ENCODE results near the gene ARHGAP24. TPM values are rescaled to one million over a fixed set of nuclear protein-coding genes. Genes with fewer than 3 reads are reported as not detected.

Gene ARHGAP24
- total RNA-seq, 1 donor from 2014 or later, result 9.9 TPM

DNA sequence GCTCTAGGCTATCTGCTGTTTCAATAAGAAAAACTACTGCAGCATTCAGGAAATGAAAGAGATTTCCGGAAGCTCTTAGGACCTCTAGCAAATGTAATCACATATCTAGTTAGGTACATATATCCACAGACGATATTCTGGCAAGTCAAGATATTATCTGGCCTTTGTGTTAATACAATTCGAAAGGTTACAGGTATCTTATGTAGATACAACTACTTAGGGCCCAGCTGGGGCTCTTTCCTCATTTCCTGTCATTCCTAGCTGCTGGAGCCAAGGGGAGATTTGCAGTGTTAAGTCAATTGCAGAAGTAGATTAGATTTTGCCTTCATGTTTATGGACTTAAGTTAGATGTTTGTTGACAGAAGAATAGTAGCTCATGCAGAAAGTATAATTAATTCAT lies 299.5 kb downstream of the ARHGAP24 start:
- no peak for DNase-seq (ENCODE audit: low read depth)
- TF ChIP-seq, protein P1, sequence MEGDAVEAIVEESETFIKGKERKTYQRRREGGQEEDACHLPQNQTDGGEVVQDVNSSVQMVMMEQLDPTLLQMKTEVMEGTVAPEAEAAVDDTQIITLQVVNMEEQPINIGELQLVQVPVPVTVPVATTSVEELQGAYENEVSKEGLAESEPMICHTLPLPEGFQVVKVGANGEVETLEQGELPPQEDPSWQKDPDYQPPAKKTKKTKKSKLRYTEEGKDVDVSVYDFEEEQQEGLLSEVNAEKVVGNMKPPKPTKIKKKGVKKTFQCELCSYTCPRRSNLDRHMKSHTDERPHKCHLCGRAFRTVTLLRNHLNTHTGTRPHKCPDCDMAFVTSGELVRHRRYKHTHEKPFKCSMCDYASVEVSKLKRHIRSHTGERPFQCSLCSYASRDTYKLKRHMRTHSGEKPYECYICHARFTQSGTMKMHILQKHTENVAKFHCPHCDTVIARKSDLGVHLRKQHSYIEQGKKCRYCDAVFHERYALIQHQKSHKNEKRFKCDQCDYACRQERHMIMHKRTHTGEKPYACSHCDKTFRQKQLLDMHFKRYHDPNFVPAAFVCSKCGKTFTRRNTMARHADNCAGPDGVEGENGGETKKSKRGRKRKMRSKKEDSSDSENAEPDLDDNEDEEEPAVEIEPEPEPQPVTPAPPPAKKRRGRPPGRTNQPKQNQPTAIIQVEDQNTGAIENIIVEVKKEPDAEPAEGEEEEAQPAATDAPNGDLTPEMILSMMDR (conservative IDR thresholded peaks at IDR 0.05; ENCODE audit: low read depth, low read length), result no peak
- H3K4me3 ChIP-seq (ENCODE audit: low read depth, low read length), result no peak overlapping the region

DNA sequence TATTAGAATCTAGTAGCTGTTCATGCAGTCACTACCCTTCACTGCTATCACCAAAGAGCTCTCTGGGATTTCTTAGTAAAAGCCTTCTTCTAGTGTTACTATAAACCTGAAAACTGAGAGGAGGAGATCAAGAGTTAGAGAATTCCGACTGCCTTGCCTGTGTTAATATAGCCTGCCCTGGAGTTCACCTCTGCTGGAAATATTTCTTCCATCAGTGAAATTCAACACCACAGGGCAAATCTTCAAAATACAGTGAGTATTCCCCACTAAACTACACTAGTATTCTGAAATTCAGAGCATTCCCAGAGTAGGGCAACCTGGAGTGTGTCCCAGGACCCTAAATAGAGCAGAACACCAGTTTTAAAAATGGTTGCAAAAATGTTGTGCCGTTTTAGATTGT lies 301.1 kb downstream of the ARHGAP24 start:
- no peak overlapping the region for H3K4me3 ChIP-seq (ENCODE audit: low read depth, low read length)
- TF ChIP-seq, protein P1 (conservative IDR thresholded peaks at IDR 0.05; ENCODE audit: low read depth, low read length), result no peak
- no peak for DNase-seq (ENCODE audit: low read depth)

DNA sequence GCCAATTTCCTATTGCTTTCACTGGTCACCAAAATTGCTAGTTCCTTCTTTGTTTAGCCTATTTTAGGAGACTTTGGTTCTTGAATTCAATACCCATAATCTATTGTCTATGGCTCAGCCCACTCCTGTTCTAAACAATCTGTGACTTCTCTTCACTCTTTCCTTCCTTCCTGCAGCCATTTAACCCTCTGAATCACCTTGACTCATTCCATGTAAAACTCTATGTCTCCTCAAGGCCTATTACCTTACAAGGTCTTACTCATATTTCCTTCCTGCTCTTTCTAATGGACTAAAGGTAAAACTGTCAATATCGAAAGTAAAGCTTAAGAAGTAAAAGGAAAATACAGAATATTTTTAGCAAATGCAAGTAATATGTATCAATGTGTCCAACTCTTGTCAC lies 301.6 kb downstream of the ARHGAP24 start:
- TF ChIP-seq, protein P1 (conservative IDR thresholded peaks at IDR 0.05; ENCODE audit: low read depth, low read length), result no peak
- H3K4me3 ChIP-seq (ENCODE audit: low read depth, low read length), result no peak overlapping the region
- no peak for DNase-seq (ENCODE audit: low read depth)

DNA sequence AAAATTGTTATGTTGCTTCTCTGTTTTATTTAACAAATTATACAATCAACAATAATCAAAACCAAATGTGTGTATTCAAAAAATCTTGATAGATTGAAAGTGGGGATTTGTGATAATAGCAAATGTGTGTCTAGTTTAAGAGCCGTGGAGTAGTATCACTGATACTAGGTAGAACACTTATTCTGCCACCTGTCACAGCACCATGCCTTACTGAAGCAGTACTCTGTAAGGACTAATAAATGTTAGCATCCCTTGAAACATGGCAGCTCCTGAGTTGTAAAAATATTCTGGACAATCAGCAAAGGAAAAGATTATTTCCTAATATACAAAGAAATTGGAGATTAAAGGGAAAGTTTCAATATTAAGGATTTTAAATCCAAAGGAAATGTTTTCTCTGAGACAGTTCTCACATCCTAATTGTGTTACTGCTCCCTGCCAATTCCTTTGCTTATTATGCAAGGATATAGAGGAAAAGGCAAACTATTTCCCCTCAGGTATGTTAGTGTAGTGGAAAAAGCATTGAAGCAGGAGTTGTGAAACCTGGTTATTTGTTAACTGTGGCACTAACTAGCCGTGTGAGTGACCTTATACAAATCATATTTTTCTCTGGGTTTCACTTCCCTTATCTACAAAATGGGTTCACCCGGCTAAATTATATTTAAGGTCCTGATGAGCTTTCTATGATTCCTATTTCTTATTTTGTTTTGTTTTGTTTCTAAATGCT lies 303.1 kb downstream of the ARHGAP24 start:
- peak overlapping the region; percentile 38 for H3K4me3 ChIP-seq (ENCODE audit: low read depth, low read length)
- DNase-seq (ENCODE audit: low read depth), result peak; percentile 68
- TF ChIP-seq, protein P1 (conservative IDR thresholded peaks at IDR 0.05; ENCODE audit: low read depth, low read length), result no peak

DNA sequence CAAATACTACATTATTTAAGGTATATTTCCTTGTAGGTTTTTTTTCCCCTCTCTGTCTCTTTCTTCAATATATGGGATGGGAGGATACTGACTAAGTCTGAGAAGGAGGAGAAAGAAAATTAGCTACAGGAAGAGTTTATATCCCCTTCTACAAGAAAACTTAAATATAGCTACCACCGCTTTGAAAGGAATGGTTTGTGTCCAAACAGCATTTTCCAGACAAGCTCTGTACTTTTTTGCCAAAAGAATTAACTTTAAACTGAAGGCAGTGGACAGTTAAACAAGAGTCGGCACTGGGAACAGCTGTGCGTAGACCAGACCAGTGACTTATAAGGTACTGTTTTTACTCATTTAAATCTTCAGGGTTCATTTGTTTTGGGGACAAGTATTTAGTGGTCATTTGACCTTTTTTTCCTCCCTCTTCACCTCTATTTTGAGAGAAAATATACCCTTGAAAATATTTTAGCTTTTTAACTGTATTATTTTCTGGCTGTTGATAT lies 303.7 kb downstream of the ARHGAP24 start:
- DNase-seq (ENCODE audit: low read depth), result no peak
- TF ChIP-seq, protein P1 (conservative IDR thresholded peaks at IDR 0.05; ENCODE audit: low read depth, low read length), result no peak
- H3K4me3 ChIP-seq (ENCODE audit: low read depth, low read length), result peak overlapping the region; percentile 38

DNA sequence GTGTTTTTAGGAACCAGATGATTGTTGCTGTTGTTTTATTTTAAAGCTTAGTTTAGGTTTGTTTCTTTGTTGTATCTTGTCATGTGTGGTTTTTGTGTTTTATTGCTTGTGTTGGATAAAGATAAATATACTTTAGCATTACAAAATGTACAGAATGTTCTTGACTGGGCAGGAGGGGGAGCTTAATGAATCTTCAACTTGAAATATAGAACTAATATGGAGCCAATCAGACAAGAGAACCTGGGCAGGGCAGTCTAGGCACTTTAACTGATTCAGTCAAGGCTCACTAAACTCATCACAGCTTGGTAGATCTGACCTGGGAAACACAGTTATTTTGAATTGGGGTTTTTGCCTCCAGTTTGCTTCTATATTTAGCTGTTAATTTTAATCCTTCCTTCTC lies 304.2 kb downstream of the ARHGAP24 start:
- peak overlapping the region; percentile 38 for H3K4me3 ChIP-seq (ENCODE audit: low read depth, low read length)
- TF ChIP-seq, protein P1 (conservative IDR thresholded peaks at IDR 0.05; ENCODE audit: low read depth, low read length), result no peak
- DNase-seq (ENCODE audit: low read depth), result no peak

DNA sequence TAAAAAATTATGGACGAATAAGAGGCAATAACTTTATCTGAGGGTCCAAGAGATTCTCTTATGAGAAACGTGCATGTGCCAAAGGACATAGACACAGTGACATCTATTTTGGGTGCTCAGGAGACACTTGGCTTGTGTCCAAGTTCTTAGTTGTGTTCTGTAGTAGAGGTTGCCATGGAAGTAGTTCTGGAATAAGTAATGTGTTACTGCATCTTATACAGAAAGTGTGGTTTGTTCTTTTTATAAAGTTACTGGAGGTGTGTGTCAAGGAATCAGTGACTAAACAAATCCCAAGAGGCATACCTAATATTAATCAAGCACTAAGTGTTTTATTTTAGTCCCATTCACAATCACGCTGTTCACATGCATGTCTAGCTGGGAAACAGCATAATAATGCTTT lies 305.7 kb downstream of the ARHGAP24 start:
- TF ChIP-seq, protein P1 (conservative IDR thresholded peaks at IDR 0.05; ENCODE audit: low read depth, low read length), result no peak
- no peak for DNase-seq (ENCODE audit: low read depth)
- H3K4me3 ChIP-seq (ENCODE audit: low read depth, low read length), result peak overlapping the region; percentile 1

Measured in epithelial cell of proximal tubule (primary cell).